Upper lobe of right lung (tissue), 1 donor: ENCODE measurements around the gene FLRT2. TPM values are rescaled to one million over a fixed set of nuclear protein-coding genes. Genes with fewer than 3 reads are reported as not detected.

Experiments used
- ATAC-seq: fragments of 200-7000 bp; cut with Tn5 transposase; one replicate; pipeline ENCODE4 v1.9.1; 2020; ENCODE audit warnings: mild to moderate bottlenecking, moderate library complexity
- DNase-seq: peaks from one replicate; pipeline ENCODE4 v3.0.0-alpha.2; 2020
- H3K27ac ChIP-seq: fragments of 200-600 bp; one replicate; pipeline ENCODE4 v1.8.0; 2022
- H3K27me3 ChIP-seq: fragments of 200-600 bp; one replicate; pipeline ENCODE4 v1.8.0; 2022; ENCODE audit warnings: mild to moderate bottlenecking
- H3K36me3 ChIP-seq: fragments of 200-600 bp; one replicate; pipeline ENCODE4 v1.8.0; 2022
- H3K4me1 ChIP-seq: fragments of 200-600 bp; one replicate; pipeline ENCODE4 v1.8.0; 2022
- H3K4me3 ChIP-seq: fragments of 200-600 bp; one replicate; pipeline ENCODE4 v1.8.0; 2022; ENCODE audit warnings: mild to moderate bottlenecking
- H3K9me3 ChIP-seq: fragments of 200-600 bp; one replicate; pipeline ENCODE4 v1.8.0; 2022
- intact Hi-C: fragments of 100-400 bp; cut with DNase I; formaldehyde crosslinking; loops from one replicate; pipeline ENCODE4 v1.11.0; 2022
- total RNA-seq: library from RNA; stranded (reverse); fragmentation: NEBNext Ultra II Directional; extraction: Animal tissue kit (Norgen Biotek cat#: 25700); gene quantifications from one replicate; pipeline ENCODE4 v1.2.1, GENCODE V29; 2021
- TF ChIP-seq, protein P1 (sequence below): fragments of 200-600 bp; IDR thresholded peaks from one replicate; pipeline ENCODE4 v1.8.0; 2022; ENCODE audit warnings: antibody characterized with exemption
- donor health status: DM: no; HTN: yes; CAD: no; lungs with severe emphysema.

FLRT2 gene
- total RNA-seq, 1 donor from 2014 or later, result 13.3 TPM

DNA sequence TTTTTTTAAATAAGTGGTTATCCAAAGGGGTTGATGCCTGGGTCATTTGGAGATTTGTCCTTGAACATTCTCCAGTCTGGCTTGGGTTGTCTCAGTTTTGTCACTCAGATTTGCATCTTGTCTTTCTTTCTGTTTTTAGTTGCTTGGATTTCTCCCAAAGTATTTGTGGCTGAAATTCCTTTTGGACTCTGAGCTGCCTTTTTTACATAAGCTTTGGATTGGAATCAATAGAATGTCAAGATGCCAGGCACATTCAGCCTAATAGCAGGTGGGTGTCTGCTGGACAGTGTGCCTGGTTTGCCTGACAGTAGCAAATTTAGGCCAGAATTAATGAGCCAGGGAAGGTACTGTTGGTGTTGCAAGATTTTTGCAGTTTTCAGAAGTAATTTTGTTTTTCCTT, 50.0 kb downstream of the FLRT2 start:
- H3K27me3 ChIP-seq, result no peaks in the 10 kb centered on the region
- intact Hi-C loops, result no loop called here
- H3K27ac ChIP-seq, result no peak overlapping the region
- DNase-seq (no peak), ATAC-seq (no peak)
- TF ChIP-seq, protein P1, sequence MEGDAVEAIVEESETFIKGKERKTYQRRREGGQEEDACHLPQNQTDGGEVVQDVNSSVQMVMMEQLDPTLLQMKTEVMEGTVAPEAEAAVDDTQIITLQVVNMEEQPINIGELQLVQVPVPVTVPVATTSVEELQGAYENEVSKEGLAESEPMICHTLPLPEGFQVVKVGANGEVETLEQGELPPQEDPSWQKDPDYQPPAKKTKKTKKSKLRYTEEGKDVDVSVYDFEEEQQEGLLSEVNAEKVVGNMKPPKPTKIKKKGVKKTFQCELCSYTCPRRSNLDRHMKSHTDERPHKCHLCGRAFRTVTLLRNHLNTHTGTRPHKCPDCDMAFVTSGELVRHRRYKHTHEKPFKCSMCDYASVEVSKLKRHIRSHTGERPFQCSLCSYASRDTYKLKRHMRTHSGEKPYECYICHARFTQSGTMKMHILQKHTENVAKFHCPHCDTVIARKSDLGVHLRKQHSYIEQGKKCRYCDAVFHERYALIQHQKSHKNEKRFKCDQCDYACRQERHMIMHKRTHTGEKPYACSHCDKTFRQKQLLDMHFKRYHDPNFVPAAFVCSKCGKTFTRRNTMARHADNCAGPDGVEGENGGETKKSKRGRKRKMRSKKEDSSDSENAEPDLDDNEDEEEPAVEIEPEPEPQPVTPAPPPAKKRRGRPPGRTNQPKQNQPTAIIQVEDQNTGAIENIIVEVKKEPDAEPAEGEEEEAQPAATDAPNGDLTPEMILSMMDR, result no peak
- H3K9me3 ChIP-seq, result no peaks in the 10 kb centered on the region
- H3K36me3 ChIP-seq, result no peaks in the 10 kb centered on the region
- no peak overlapping the region for H3K4me3 ChIP-seq
- H3K4me1 ChIP-seq, result no peaks in the 10 kb centered on the region

DNA sequence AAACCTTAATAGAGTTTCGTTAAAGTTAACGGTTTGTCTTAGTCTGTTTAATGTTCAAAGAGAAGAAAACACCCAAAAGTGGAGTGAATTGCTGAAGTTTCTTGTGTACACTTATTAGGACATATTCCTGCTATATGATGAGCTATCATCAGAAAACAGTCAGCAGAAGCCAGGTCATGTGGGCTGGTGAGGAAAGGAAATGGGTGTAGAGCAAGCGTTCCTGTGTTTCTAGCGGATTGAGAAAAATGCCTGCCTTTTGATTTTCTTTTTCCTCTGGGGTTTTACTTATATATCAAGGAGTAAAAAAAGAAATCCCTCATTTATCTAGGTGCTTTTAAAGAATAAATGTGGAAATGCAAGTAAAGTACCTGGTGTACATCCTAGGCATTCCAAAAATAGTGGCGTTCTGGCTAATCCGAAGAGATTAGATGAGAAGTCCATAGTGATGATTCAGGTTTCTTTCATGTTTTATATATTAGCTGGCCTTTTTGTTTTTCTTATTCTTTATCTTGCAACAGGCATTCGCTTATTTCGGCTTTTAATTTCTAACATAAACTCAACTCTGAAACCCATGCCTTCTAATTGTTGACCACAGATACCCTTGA, 50.7 kb downstream of the FLRT2 start:
- H3K9me3 ChIP-seq, result no peaks in the 10 kb centered on the region
- H3K36me3 ChIP-seq, result no peaks in the 10 kb centered on the region
- no peaks in the 10 kb centered on the region for H3K4me1 ChIP-seq
- ATAC-seq (no peak), DNase-seq (no peak)
- TF ChIP-seq, protein P1, result no peak
- no peaks in the 10 kb centered on the region for H3K27me3 ChIP-seq
- H3K27ac ChIP-seq, result no peak overlapping the region
- intact Hi-C loops, result no loop called here
- H3K4me3 ChIP-seq, result no peak overlapping the region

DNA sequence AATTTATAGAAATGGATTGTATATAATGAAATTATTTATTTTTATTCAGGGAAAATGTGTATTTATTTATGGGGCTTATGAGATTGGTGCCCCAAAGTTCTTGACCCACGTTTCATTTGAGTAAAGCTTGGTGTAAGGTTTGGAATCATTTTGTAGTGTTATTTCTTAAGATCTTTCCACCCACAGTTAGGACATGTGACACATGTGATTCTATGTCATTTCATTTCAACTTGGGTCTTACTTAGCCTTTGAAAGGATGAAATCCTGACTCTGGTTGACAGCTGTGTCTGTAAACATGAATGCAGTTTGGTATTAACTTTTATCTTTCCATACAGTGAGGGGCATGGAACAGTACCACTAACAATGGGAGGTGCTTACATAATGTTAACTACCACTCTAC, 51.7 kb downstream of the FLRT2 start:
- no peak overlapping the region for H3K27ac ChIP-seq
- TF ChIP-seq, protein P1, result no peak
- no peaks in the 10 kb centered on the region for H3K9me3 ChIP-seq
- H3K27me3 ChIP-seq, result no peaks in the 10 kb centered on the region
- no peak for DNase-seq
- intact Hi-C loops, result no loop called here
- H3K4me1 ChIP-seq, result no peaks in the 10 kb centered on the region
- no peaks in the 10 kb centered on the region for H3K36me3 ChIP-seq
- no peak for ATAC-seq
- H3K4me3 ChIP-seq, result no peak overlapping the region

DNA sequence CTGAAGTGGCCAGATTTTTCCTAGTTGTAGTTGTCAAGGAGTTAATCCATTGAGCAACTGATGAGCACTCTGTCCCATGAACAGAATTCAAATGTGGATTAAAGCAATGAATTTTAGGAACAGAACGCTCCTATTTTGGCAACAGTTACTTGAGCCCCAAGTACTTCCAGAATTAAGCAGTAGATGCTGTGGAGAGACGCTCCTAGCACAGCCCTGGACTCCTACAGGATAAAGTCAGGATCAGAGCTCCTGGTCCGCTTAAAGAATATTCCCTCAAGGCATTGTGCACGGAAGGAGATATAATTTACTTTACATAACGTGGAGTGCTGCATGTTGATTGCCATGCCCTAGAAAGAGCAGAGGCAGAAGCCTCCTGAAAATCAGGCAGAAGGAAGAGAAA, 53.4 kb downstream of the FLRT2 start:
- intact Hi-C loops, result no loop called here
- ATAC-seq (no peak), DNase-seq (no peak)
- no peaks in the 10 kb centered on the region for H3K9me3 ChIP-seq
- H3K27me3 ChIP-seq, result no peaks in the 10 kb centered on the region
- no peak overlapping the region for H3K4me3 ChIP-seq
- TF ChIP-seq, protein P1, result no peak
- no peaks in the 10 kb centered on the region for H3K4me1 ChIP-seq
- H3K27ac ChIP-seq, result no peak overlapping the region
- H3K36me3 ChIP-seq, result no peaks in the 10 kb centered on the region

DNA sequence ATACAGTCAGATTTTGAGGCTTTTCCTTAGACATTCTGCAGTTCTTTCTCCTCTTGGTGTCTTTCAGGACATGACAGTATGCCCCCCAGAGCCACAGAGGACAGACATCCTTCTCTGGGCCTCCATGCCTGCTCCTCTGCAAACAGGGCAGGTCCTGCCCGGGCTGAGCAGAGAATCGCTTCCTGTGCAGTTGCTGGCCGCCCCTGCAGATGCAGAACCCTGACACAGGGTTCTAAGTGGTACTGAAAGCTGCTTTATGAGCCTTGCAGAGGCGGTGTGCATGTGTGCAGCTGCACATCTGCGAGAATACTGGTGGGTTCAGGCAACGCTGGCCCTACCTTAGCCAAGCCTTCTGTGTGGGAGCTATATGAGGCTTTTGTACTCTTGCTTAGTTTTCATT, 54.5 kb downstream of the FLRT2 start:
- H3K9me3 ChIP-seq, result no peaks in the 10 kb centered on the region
- intact Hi-C loops, result no loop called here
- no peak for ATAC-seq
- no peak overlapping the region for H3K27ac ChIP-seq
- H3K4me1 ChIP-seq, result no peaks in the 10 kb centered on the region
- H3K27me3 ChIP-seq, result no peaks in the 10 kb centered on the region
- no peaks in the 10 kb centered on the region for H3K36me3 ChIP-seq
- TF ChIP-seq, protein P1, result no peak
- no peak for DNase-seq
- no peak overlapping the region for H3K4me3 ChIP-seq
